A549 (cell line): Measurements from ENCODE around the gene UMOD. TPM values are rescaled to one million over a fixed set of nuclear protein-coding genes. Genes with fewer than 3 reads are reported as not detected.
"Not testable (repeated sequence)": the region's sequence is repeated elsewhere in the genome, so short reads cannot be mapped to it uniquely, and the experiment has no call there.

ENCODE experiments used
- ATAC-seq, 2 experiments: fragments of 200-7000 bp in 1 of 2; fragments of >200 bp in 1 of 2; cut with Nextera tagmentation in 1 of 2; cut with Tn5 transposase in 1 of 2; 3 replicates each; pipeline versions ENCODE4 v1.8.0 to v1.9.1; 2018 to 2020; ENCODE audit warnings: mild to moderate bottlenecking in 1 of 2, moderate library complexity in 1 of 2
- CTCF ChIA-PET: fragments of 300-600 bp; sonication (Branson Sonifier 250); formaldehyde crosslinking; extraction: SDS; loops from one replicate; lab custom pipeline; 2021; ENCODE audit warnings: antibody characterized with exemption, inconsistent platforms; lab: Yijun Ruan, JAX
- POLR2A ChIA-PET: fragments of 350-600 bp; formaldehyde crosslinking; extraction: SDS; loops from one replicate; lab custom pipeline; 2021; ENCODE audit warnings: antibody characterized with exemption, inconsistent platforms; lab: Yijun Ruan, JAX
- DNase-seq, 2 experiments: peaks; one replicate each; pipeline versions ENCODE4 v3.0.0 to v3.0.0-alpha.2; 2011 to 2016; ENCODE audit warnings: low read depth in 1 of 2, low spot score in 1 of 2
- FAIRE-seq: peaks from 2 replicates; lab custom pipeline; 2011; peaks lifted over from hg19 to GRCh38; lab: Jason Lieb, UNC
- H3K27ac ChIP-seq, 2 experiments: fragments of >200 bp; sonication (Bioruptor Twin); formaldehyde crosslinking; 3 replicates each; pipeline ENCODE4 v1.5.1; 2016 to 2017
- H3K4me1 ChIP-seq: fragments of >200 bp; sonication (Bioruptor Twin); formaldehyde crosslinking; 3 replicates; pipeline ENCODE4 v1.6.1; 2016
- H3K4me2 ChIP-seq: fragments of >200 bp; sonication (Bioruptor Twin); formaldehyde crosslinking; 3 replicates; pipeline ENCODE4 v1.6.1; 2016
- H3K4me3 ChIP-seq: fragments of >200 bp; sonication (Bioruptor Twin); formaldehyde crosslinking; 3 replicates; pipeline ENCODE4 v1.5.1; 2016
- H3K9me3 ChIP-seq: fragments of >200 bp; sonication (Bioruptor Twin); formaldehyde crosslinking; 3 replicates; pipeline ENCODE4 v1.6.1; 2016
- EHF ChIP-seq: fragments of 250-450 bp; sonication (Bioruptor Pico); IDR thresholded peaks from 2 replicates; pipeline ENCODE4 v1.5.0; 2020; ENCODE audit warnings: mild to moderate bottlenecking
- FOSB ChIP-seq: fragments of 250-450 bp; sonication (Bioruptor Pico); IDR thresholded peaks from 2 replicates; pipeline ENCODE4 v1.5.0; 2020; ENCODE audit warnings: mild to moderate bottlenecking, moderate library complexity
- GATA3 ChIP-seq: IDR thresholded peaks from 2 replicates; pipeline ENCODE4 v1.6.1; 2012; ENCODE audit warnings: borderline replicate concordance
- HDAC2 ChIP-seq: fragments of 200-600 bp; sonication (generic); IDR thresholded peaks from 2 replicates; pipeline ENCODE4 v1.6.1; 2016
- HES2 ChIP-seq: fragments of >200 bp; sonication (Bioruptor Twin); formaldehyde crosslinking; IDR thresholded peaks from 2 replicates; pipeline ENCODE4 v1.6.1; 2016
- HEYL ChIP-seq: fragments of 250-450 bp; sonication (Bioruptor Pico); IDR thresholded peaks from 2 replicates; pipeline ENCODE4 v1.8.0; 2021; ENCODE audit warnings: mild to moderate bottlenecking, moderate library complexity
- HOXA7 ChIP-seq: fragments of 250-450 bp; sonication (Bioruptor Pico); IDR thresholded peaks from 2 replicates; pipeline ENCODE4 v1.5.0; 2020; ENCODE audit warnings: mild to moderate bottlenecking, moderate library complexity
- MAFK ChIP-seq: fragments of 450-650 bp; IDR thresholded peaks from 2 replicates; pipeline ENCODE4 v1.6.1; 2014; ENCODE audit not compliant: partially characterized antibody
- MYC ChIP-seq: IDR thresholded peaks from 2 replicates; pipeline ENCODE4 v1.6.1; 2012; ENCODE audit warnings: mild to moderate bottlenecking, inconsistent platforms, low read length, improper control_type of control experiment, borderline replicate concordance
- PBX3 ChIP-seq: IDR thresholded peaks from 2 replicates; pipeline ENCODE4 v1.6.1; 2012
- PHF8 ChIP-seq: fragments of 200-600 bp; sonication (generic); IDR thresholded peaks from 2 replicates; pipeline ENCODE4 v1.6.1; 2016; ENCODE audit warnings: low read depth, mild to moderate bottlenecking, antibody characterized with exemption, moderate library complexity, borderline replicate concordance
- RAD21 ChIP-seq, 2 experiments: fragments of >200 bp in 1 of 2; sonication (Bioruptor Twin) in 1 of 2; formaldehyde crosslinking in 1 of 2; IDR thresholded peaks in 1 of 2; conservative IDR thresholded peaks in 1 of 2; 2 replicates in 1 of 2; 3 replicates in 1 of 2; pipeline ENCODE4 v1.6.1; 2012 to 2018; ENCODE audit warnings: inconsistent platforms in 1 of 2
- RARB ChIP-seq: fragments of 250-450 bp; sonication (Bioruptor Pico); IDR thresholded peaks from 2 replicates; pipeline ENCODE4 v1.8.0; 2021; ENCODE audit warnings: mild to moderate bottlenecking, moderate library complexity
- RCOR1 ChIP-seq: fragments of 150-350 bp; IDR thresholded peaks from 2 replicates; pipeline ENCODE4 v1.6.1; 2014; ENCODE audit warnings: antibody characterized with exemption, low read length, low read depth
- REST ChIP-seq: fragments of 200-600 bp; sonication (generic); IDR thresholded peaks from 2 replicates; pipeline ENCODE4 v1.6.1; 2016; ENCODE audit warnings: antibody characterized with exemption, mild to moderate bottlenecking, moderate library complexity
- TFCP2L1 ChIP-seq: fragments of 250-450 bp; sonication (Bioruptor Pico); IDR thresholded peaks from 2 replicates; pipeline ENCODE4 v1.5.0; 2021; ENCODE audit warnings: mild to moderate bottlenecking
- TP53 ChIP-seq: fragments of 250-450 bp; sonication (Bioruptor Pico); IDR thresholded peaks from 2 replicates; pipeline ENCODE4 v1.5.0; 2021; ENCODE audit warnings: mild to moderate bottlenecking, moderate library complexity
- ZFP36 ChIP-seq: fragments of 450-650 bp; IDR thresholded peaks from 2 replicates; pipeline ENCODE4 v1.6.1; 2014; ENCODE audit warnings: borderline replicate concordance; ENCODE audit not compliant: partially characterized antibody
- ZNF302 ChIP-seq: fragments of 250-450 bp; sonication (Bioruptor Pico); IDR thresholded peaks from 2 replicates; pipeline ENCODE4 v1.9.0; 2021; ENCODE audit warnings: inconsistent platforms, mild to moderate bottlenecking, moderate library complexity
- WGBS: methylation state at CpG from one replicate; pipeline ENCODE4 v1.1.6; 2017; ENCODE audit errors: missing lambda C conversion rate; 5-methylcytosine and 5-hydroxymethylcytosine counted together
- polyA plus RNA-seq, 4 experiments: library from polyadenylated mRNA; depleted of rRNA in 3 of 4; stranded (reverse); fragments of >200 nt; fragmentation: RNase III in 1 of 4; extraction: RNeasy Plus Mini Kit Qiagen cat#74134 plus additional on column Dnase treatment in 1 of 4; gene quantifications; 2 replicates in 3 of 4; 3 replicates in 1 of 4; pipeline ENCODE4 v1.2.3, GENCODE V29; 2011 to 2017
- TF ChIP-seq, protein P1 (sequence below): fragments of 250-450 bp; sonication (Bioruptor Pico); IDR thresholded peaks from 2 replicates; pipeline ENCODE4 v1.5.0; 2021; ENCODE audit warnings: mild to moderate bottlenecking, moderate library complexity, borderline replicate concordance
- TF ChIP-seq, protein P2 (sequence below): fragments of >200 bp; sonication (Bioruptor Twin); formaldehyde crosslinking; IDR thresholded peaks from 3 replicates; pipeline ENCODE4 v1.6.1; 2016

The UMOD gene
- polyA plus RNA-seq, 2 of the 4 experiments (the other 2 are of a cell fraction) = not detected

- no peak for TF ChIP-seq REST
Observed at GRCh38 chr16:20322696-20323095, 29.8 kb downstream of the UMOD start (continued).

DNA sequence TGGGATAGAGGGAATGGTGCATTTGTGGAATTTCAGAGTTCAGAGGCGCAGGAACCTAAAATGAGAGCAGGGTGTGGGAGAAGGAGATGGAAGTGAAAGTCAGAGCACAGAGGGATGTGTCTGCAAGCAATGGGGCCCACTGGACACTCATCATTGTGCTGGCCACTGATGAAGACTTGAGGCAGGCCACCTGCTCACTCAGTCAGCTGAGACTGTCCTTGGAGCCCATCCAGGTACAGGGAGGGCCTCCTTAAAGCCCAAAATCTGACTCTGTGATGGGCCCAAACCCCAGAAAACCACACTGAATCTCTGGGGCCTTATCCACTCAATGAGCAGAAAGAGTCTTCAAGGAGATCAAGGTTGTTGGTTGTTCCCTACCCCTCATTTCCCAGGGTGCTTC, 30.8 kb downstream of the UMOD start:
- CTCF ChIA-PET = no interaction called here
- ATAC-seq (no peak), FAIRE-seq (no peak), DNase-seq (no peak)
- TF ChIP-seq ZNF302 (CRISPR knock-in tag) = no peak
- TF ChIP-seq MYC = no peak
- H3K27ac ChIP-seq = no peak overlapping the region
- no peaks in the 10 kb centered on the region for H3K4me1 ChIP-seq
- H3K9me3 ChIP-seq = no peaks in the 10 kb centered on the region; the same call in 2 of the 3 replicates
- no peak overlapping the region for H3K4me2 ChIP-seq
- POLR2A ChIA-PET = no interaction called here
- 0% methylated on average over 1 of the region's 1 CpG for WGBS
- no peak overlapping the region for H3K4me3 ChIP-seq

- H3K4me3 ChIP-seq, H3K9me3 ChIP-seq, DNase-seq, POLR2A ChIA-PET, FAIRE-seq, ATAC-seq, H3K27ac ChIP-seq, H3K4me2 ChIP-seq, H3K4me1 ChIP-seq: not testable (repeated sequence)
- 0% methylated on average over 2 of the region's 2 CpGs for WGBS
- CTCF ChIA-PET = interaction anchor here (1.4 kb wide), 1 partner anchor 64 kb away, joined by 6 read pairs; no protein-coding TSS in a partner anchor
Observed at GRCh38 chr16:20321051-20321450, 31.5 kb downstream of the UMOD start.

GRCh38 chr16:20320592-20320991, 31.9 kb downstream of the UMOD start:
- no peaks in the 10 kb centered on the region; the same call in 2 of the 3 replicates for H3K9me3 ChIP-seq
- ChIA-PET CTCF (interaction anchor here (1.4 kb wide), 1 partner anchor 65 kb away, joined by 6 read pairs; no protein-coding TSS in a partner anchor), POLR2A (no interaction called here)
- H3K4me1 ChIP-seq = no peaks in the 10 kb centered on the region
- no peak overlapping the region for H3K4me2 ChIP-seq
- no peak for FAIRE-seq
- no peak for ATAC-seq
- TF ChIP-seq ZFP36 (no peak), HES2 (no peak), HDAC2 (no peak), TFCP2L1 (no peak), MAFK (peak; percentile 38), RARB (CRISPR knock-in tag) (no peak)
- DNase-seq = no peak
- H3K4me3 ChIP-seq = no peak overlapping the region
- no peak overlapping the region for H3K27ac ChIP-seq

DNA sequence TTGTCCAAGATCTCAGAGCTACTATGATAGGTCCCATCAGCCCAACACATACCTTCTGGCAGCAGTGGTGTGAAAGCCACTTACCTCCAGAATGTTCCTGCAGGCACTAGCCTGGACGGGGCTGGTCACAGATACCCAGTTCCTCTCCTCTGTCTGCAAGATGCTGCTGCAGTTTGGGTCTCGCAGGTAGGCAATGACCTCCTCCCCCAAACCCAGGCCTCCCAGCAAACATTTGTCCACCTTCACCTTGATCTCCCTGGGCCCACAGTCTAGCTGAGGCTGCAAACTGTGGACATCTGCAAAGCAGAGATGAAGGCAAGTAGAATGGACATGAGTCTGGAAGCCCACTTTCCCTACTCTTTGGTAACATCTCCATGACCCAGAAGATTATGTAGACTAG, 32.3 kb downstream of the UMOD start:
- no peak for FAIRE-seq
- H3K4me3 ChIP-seq = no peak overlapping the region
- no peak for ATAC-seq
- ChIA-PET CTCF (interaction anchor here (0.5 to 1.4 kb wide), 2 partner anchors 14 to 65 kb away, joined by 3 to 6 read pairs; no protein-coding TSS in a partner anchor), POLR2A (no interaction called here)
- WGBS = 0% methylated on average over 2 of the region's 2 CpGs
- H3K27ac ChIP-seq = no peak overlapping the region
- DNase-seq = no peak
- no peaks in the 10 kb centered on the region; the same call in 2 of the 3 replicates for H3K9me3 ChIP-seq
- no peak overlapping the region for H3K4me2 ChIP-seq
- no peaks in the 10 kb centered on the region for H3K4me1 ChIP-seq
- TF ChIP-seq MAFK (no peak), HOXA7 (CRISPR knock-in tag) (no peak), RAD21 (conservative IDR thresholded peaks at IDR 0.05 in 1 of 2, IDR thresholded peaks at IDR 0.05 in 1 of 2) (no peak), PBX3 (no peak), PHF8 (no peak), TP53 (CRISPR knock-in tag) (no peak), GATA3 (no peak), HEYL (CRISPR knock-in tag) (no peak), RCOR1 (no peak), HDAC2 (no peak), EHF (CRISPR knock-in tag) (no peak), FOSB (CRISPR knock-in tag) (no peak)
- TF ChIP-seq, protein P1, sequence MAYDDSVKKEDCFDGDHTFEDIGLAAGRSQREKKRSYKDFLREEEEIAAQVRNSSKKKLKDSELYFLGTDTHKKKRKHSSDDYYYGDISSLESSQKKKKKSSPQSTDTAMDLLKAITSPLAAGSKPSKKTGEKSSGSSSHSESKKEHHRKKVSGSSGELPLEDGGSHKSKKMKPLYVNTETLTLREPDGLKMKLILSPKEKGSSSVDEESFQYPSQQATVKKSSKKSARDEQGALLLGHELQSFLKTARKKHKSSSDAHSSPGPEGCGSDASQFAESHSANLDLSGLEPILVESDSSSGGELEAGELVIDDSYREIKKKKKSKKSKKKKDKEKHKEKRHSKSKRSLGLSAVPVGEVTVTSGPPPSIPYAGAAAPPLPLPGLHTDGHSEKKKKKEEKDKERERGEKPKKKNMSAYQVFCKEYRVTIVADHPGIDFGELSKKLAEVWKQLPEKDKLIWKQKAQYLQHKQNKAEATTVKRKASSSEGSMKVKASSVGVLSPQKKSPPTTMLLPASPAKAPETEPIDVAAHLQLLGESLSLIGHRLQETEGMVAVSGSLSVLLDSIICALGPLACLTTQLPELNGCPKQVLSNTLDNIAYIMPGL (CRISPR knock-in tag) = no peak
- TF ChIP-seq, protein P2, sequence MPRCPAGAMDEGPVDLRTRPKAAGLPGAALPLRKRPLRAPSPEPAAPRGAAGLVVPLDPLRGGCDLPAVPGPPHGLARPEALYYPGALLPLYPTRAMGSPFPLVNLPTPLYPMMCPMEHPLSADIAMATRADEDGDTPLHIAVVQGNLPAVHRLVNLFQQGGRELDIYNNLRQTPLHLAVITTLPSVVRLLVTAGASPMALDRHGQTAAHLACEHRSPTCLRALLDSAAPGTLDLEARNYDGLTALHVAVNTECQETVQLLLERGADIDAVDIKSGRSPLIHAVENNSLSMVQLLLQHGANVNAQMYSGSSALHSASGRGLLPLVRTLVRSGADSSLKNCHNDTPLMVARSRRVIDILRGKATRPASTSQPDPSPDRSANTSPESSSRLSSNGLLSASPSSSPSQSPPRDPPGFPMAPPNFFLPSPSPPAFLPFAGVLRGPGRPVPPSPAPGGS = no peak
